GM21381 (cell line): Measurements from ENCODE around the gene OXSR1.
"Not testable (repeated sequence)": the region's sequence is repeated elsewhere in the genome, so short reads cannot be mapped to it uniquely, and the experiment has no call there.

Experiments
- ATAC-seq: cut with Tn5 transposase; IDR thresholded peaks from one replicate; pipeline ENCODE4 v1.9.1; 2021; ENCODE audit warnings: mild to moderate bottlenecking, moderate library complexity; ENCODE audit not compliant: unreplicated experiment

OXSR1 gene

GRCh38 chr3:38219609-38220197 lies 54.4 kb downstream of the OXSR1 start:
- ATAC-seq, result no peak

GRCh38 chr3:38221005-38221404 lies 55.7 kb downstream of the OXSR1 start:
- no peak for ATAC-seq

GRCh38 chr3:38222032-38222634 lies 56.8 kb downstream of the OXSR1 start:
- ATAC-seq, result no peak

GRCh38 chr3:38224357-38224756 lies 59.0 kb downstream of the OXSR1 start:
- no peak for ATAC-seq

GRCh38 chr3:38226273-38226672 lies 60.9 kb downstream of the OXSR1 start:
- no peak for ATAC-seq

- ATAC-seq, result no peak
Observed at GRCh38 chr3:38227989-38228388, 62.7 kb downstream of the OXSR1 start.

- ATAC-seq, result no peak
Observed at GRCh38 chr3:38229036-38229435, 63.7 kb downstream of the OXSR1 start.

GRCh38 chr3:38232701-38233100 lies 67.4 kb downstream of the OXSR1 start:
- ATAC-seq, result no peak

- no peak for ATAC-seq
Observed at GRCh38 chr3:38235466-38235865, 70.1 kb downstream of the OXSR1 start.

GRCh38 chr3:38238416-38239008 lies 73.2 kb downstream of the OXSR1 start:
- ATAC-seq, result no peak

GRCh38 chr3:38242812-38243211 lies 77.5 kb downstream of the OXSR1 start:
- ATAC-seq, result not testable (repeated sequence)

GRCh38 chr3:38245930-38246329 lies 80.6 kb downstream of the OXSR1 start:
- ATAC-seq, result no peak

- no peak for ATAC-seq
Observed at GRCh38 chr3:38247366-38248035, 82.2 kb downstream of the OXSR1 start.

- ATAC-seq, result no peak
Observed at GRCh38 chr3:38250198-38250597, 84.9 kb downstream of the OXSR1 start.

- no peak for ATAC-seq
Observed at GRCh38 chr3:38251197-38251596, 85.9 kb downstream of the OXSR1 start.

GRCh38 chr3:38253704-38254103 lies 88.4 kb downstream of the OXSR1 start:
- ATAC-seq, result no peak

- ATAC-seq, result no peak
Observed at GRCh38 chr3:38254872-38255271, 89.5 kb downstream of the OXSR1 start.

GRCh38 chr3:38255627-38256026 lies 90.3 kb downstream of the OXSR1 start:
- ATAC-seq, result no peak

GRCh38 chr3:38257583-38257982 lies 92.2 kb downstream of the OXSR1 start:
- no peak for ATAC-seq

- ATAC-seq, result no peak
Observed at GRCh38 chr3:38260474-38260873, 95.1 kb downstream of the OXSR1 start.

GRCh38 chr3:38264353-38264771 lies 99.0 kb downstream of the OXSR1 start:
- ATAC-seq, result no peak

- ATAC-seq, result no peak
Observed at GRCh38 chr3:38264779-38265178, 99.4 kb downstream of the OXSR1 start.
